ENCODE results near the gene GRAP2.

Gene GRAP2

GRCh38 chr22:40010746-40011145 is 109.9 kb downstream of the GRAP2 start:
- no peak for DNase-seq (ENCODE audit: low read depth in 2 of 2)

- no peak for DNase-seq (ENCODE audit: low read depth in 2 of 2)
Measured at GRCh38 chr22:40014667-40015248, 113.9 kb downstream of the GRAP2 start.

DNA sequence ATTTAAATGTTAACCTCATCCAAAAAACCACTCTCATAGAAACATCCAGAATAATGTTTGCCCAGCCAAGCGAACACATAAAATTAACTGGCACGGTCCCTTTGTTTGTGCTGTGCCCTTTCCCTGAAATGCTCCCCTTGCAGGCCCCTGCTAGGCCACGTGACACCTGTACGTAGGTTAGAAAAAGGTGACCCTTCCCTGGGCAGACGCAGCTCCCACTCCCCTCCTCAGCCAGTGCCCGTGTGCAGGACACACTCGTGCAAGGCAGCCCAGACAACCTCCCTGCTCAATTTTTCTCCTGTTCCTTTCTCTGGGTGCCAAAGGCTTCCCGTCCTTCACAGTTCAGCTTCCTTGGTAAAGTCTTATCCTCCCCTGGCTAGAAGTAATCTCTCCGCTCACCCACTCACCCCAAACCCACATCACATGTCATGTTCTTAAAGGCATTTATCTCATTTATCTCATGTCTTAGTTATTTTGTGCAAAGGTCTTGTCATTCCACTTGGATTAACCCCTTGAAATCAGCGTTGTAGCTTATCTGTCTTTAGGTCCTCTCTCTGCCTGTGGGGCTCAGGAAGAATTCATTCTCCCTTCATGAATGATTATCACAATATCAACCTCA is 114.6 kb downstream of the GRAP2 start:
- DNase-seq (ENCODE audit: low read depth in 2 of 2): no peak

- DNase-seq (ENCODE audit: low read depth in 2 of 2): no peak
Measured at GRCh38 chr22:40018051-40018450, 117.2 kb downstream of the GRAP2 start.

DNA sequence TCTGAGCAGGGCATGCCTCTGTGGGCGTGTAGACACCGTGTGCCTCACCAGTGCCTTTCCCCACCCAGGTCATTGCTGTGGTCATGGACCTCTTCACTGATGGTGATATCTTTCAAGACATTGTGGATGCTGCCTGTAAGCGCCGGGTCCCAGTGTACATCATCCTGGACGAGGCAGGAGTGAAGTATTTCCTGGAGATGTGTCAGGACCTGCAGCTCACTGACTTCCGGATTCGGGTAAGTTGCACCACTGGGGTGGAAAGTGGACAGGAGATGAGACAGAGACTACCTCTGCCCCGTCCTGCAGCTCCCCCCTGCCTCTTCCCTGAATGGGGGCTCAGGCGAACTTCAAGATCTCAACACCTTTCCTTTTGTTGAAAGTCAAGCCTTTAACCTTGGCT is 118.2 kb downstream of the GRAP2 start:
- DNase-seq (ENCODE audit: low read depth in 2 of 2): no peak

- no peak for DNase-seq (ENCODE audit: low read depth in 2 of 2)
Measured at GRCh38 chr22:40020956-40021355, 120.1 kb downstream of the GRAP2 start.

DNA sequence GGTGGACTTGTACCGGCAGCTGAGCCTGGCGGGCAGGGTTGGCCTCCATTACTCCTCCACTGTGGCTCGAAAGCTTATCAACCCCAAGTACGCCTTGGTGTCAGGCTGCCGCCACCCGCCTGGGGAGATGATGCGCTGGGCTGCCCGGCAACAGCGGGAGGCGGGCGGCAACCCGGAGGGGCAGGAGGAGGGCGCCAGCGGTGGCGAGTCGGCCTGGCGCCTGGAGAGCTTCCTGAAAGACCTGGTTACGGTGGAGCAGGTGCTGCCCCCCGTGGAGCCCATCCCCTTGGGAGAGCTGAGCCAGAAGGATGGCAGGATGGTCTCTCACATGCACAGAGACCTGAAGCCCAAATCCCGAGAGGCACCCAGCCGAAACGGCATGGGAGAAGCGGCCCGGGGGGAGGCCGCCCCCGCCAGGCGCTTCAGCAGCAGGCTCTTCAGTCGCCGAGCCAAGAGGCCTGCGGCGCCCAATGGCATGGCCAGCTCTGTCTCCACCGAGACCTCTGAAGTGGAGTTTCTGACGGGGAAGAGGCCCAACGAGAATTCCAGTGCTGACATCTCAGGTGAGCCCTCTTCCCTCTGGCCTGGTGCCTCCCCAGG is 120.6 kb downstream of the GRAP2 start:
- no peak for DNase-seq (ENCODE audit: low read depth in 2 of 2)

- DNase-seq (ENCODE audit: low read depth in 2 of 2): no peak
Measured at GRCh38 chr22:40022536-40023240, 121.8 kb downstream of the GRAP2 start.
